Endodermal cell (in vitro differentiated cells): ENCODE results near the gene CALCR. TPM values are rescaled to one million over a fixed set of nuclear protein-coding genes. Genes with fewer than 3 reads are reported as not detected.

ENCODE experiments used
- DNase-seq: peaks from one replicate; pipeline ENCODE4 v3.0.0-alpha.2; 2017
- H3K27ac ChIP-seq: 2 replicates; pipeline ENCODE4 v1.5.1; 2013; ENCODE audit warnings: mild to moderate bottlenecking, low read depth, low read length, moderate library complexity
- H3K27me3 ChIP-seq: 2 replicates; pipeline ENCODE4 v1.6.1; 2013; ENCODE audit warnings: mild to moderate bottlenecking, low read length, moderate library complexity; ENCODE audit not compliant: insufficient read depth, control insufficient read depth, poor library complexity, severe bottlenecking
- H3K36me3 ChIP-seq: 2 replicates; pipeline ENCODE4 v1.7.0; 2013; ENCODE audit warnings: mild to moderate bottlenecking, low read length, moderate library complexity; ENCODE audit not compliant: control insufficient read depth, insufficient read depth
- H3K4me1 ChIP-seq: one replicate; pipeline ENCODE4 v1.7.0; 2013; ENCODE audit warnings: low read length; ENCODE audit not compliant: control insufficient read depth, insufficient read depth
- H3K4me3 ChIP-seq: 2 replicates; pipeline ENCODE4 v1.5.1; 2013; ENCODE audit warnings: mild to moderate bottlenecking, low read length, moderate library complexity
- H3K9ac ChIP-seq: 2 replicates; pipeline ENCODE4 v1.6.1; 2013; ENCODE audit warnings: mild to moderate bottlenecking, low read length, moderate library complexity; ENCODE audit not compliant: poor library complexity, severe bottlenecking; ENCODE audit errors: extremely low read depth
- H3K9me3 ChIP-seq: 2 replicates; pipeline ENCODE4 v1.6.1; 2013; ENCODE audit warnings: mild to moderate bottlenecking, low read length, moderate library complexity; ENCODE audit not compliant: control insufficient read depth
- H3K27ac Mint-ChIP-seq: 2 replicates; pipeline ENCODE4 v1.8.0; 2020; ENCODE audit warnings: mixed read lengths
- H3K27me3 Mint-ChIP-seq: 2 replicates; pipeline ENCODE4 v1.8.0; 2021; ENCODE audit warnings: mild to moderate bottlenecking, mixed read lengths; ENCODE audit not compliant: insufficient read depth
- H3K36me3 Mint-ChIP-seq: 2 replicates; pipeline ENCODE4 v1.8.0; 2020; ENCODE audit warnings: low read depth, mixed read lengths
- H3K4me1 Mint-ChIP-seq: 2 replicates; pipeline ENCODE4 v1.8.0; 2020; ENCODE audit warnings: mixed read lengths
- H3K4me3 Mint-ChIP-seq: 2 replicates; pipeline ENCODE4 v1.8.0; 2020; ENCODE audit warnings: mild to moderate bottlenecking, moderate library complexity, mixed read lengths
- H3K9me3 Mint-ChIP-seq: 2 replicates; pipeline ENCODE4 v1.8.0; 2020; ENCODE audit warnings: mild to moderate bottlenecking, mixed read lengths
- CTCF ChIP-seq: fragments of 200-600 bp; sonication (generic); conservative IDR thresholded peaks from 2 replicates; pipeline ENCODE4 v1.5.0; 2021; ENCODE audit warnings: antibody characterized with exemption, mild to moderate bottlenecking
- WGBS, 2 experiments: methylation state at CpG; one replicate each; pipeline versions ENCODE4 v1.1.5 to v1.1.7; 2013; ENCODE audit warnings: missing lambda C conversion rate in 2 of 2, mixed read lengths in 1 of 2; ENCODE audit not compliant: insufficient coverage in 1 of 2, insufficient read length in 1 of 2; 5-methylcytosine and 5-hydroxymethylcytosine counted together
- total RNA-seq, 2 donors: library from RNA; stranded (reverse); fragmentation: NEBNext Ultra II Directional in 1 of 2; extraction: Animal tissue kit (Norgen Biotek cat#: 25700) in 1 of 2; gene quantifications; 2 replicates in 1 of 2; 3 replicates in 1 of 2; pipeline ENCODE4 v1.2.1, GENCODE V29; 2021

The CALCR gene
- total RNA-seq, 2 donors from 2014 or later = 16.8 to 17.1 TPM

GRCh38 chr7:93402944-93403343, 171.6 kb downstream of the CALCR start:
- no peak for TF ChIP-seq CTCF
- H3K9me3 Mint-ChIP-seq = peaks cover 33% of the 10 kb centered on the region
- WGBS, 2 experiments = 97 to 100% methylated on average over 2 to 5 of the region's 5 CpGs
- Histone ChIP-seq H3K4me3 (no peak overlapping the region), H3K9ac (no peak overlapping the region), H3K36me3 (no peaks in the 10 kb centered on the region), H3K4me1 (peaks cover 7% of the 10 kb centered on the region), H3K27me3 (no peaks in the 10 kb centered on the region), H3K27ac (no peak overlapping the region), H3K9me3 (peaks cover 14% of the 10 kb centered on the region)
- peaks cover 16% of the 10 kb centered on the region for H3K36me3 Mint-ChIP-seq
- H3K27ac Mint-ChIP-seq = no peak overlapping the region
- H3K27me3 Mint-ChIP-seq = no peaks in the 10 kb centered on the region
- H3K4me1 Mint-ChIP-seq = peaks cover 31% of the 10 kb centered on the region
- DNase-seq = no peak
- H3K4me3 Mint-ChIP-seq = no peak overlapping the region

- Histone ChIP-seq H3K9ac (no peak overlapping the region), H3K36me3 (no peaks in the 10 kb centered on the region), H3K4me1 (peaks cover 8% of the 10 kb centered on the region), H3K27me3 (no peaks in the 10 kb centered on the region), H3K4me3 (peak overlapping the region; percentile 21), H3K27ac (no peak overlapping the region), H3K9me3 (no peaks in the 10 kb centered on the region)
- no peak overlapping the region for H3K27ac Mint-ChIP-seq
- 88 to 100% methylated on average over 2 to 3 of the region's 3 CpGs for WGBS, 2 experiments
- H3K9me3 Mint-ChIP-seq = peaks cover 10% of the 10 kb centered on the region
- peaks cover 9% of the 10 kb centered on the region for H3K36me3 Mint-ChIP-seq
- TF ChIP-seq CTCF = no peak
- no peaks in the 10 kb centered on the region for H3K27me3 Mint-ChIP-seq
- DNase-seq = no peak
- peaks cover 41% of the 10 kb centered on the region for H3K4me1 Mint-ChIP-seq
- no peak overlapping the region for H3K4me3 Mint-ChIP-seq
Measured at GRCh38 chr7:93399642-93400041, 174.9 kb downstream of the CALCR start.

GRCh38 chr7:93392984-93393383, 181.5 kb downstream of the CALCR start:
- no peak for TF ChIP-seq CTCF
- H3K9ac ChIP-seq = no peak overlapping the region
- H3K27ac ChIP-seq = no peak overlapping the region
- H3K9me3 ChIP-seq = peaks cover 4% of the 10 kb centered on the region
- no peak for DNase-seq
- Mint-ChIP-seq H3K4me3 (no peak overlapping the region), H3K4me1 (peaks cover 29% of the 10 kb centered on the region), H3K27me3 (no peaks in the 10 kb centered on the region), H3K27ac (no peak overlapping the region), H3K36me3 (no peaks in the 10 kb centered on the region), H3K9me3 (no peaks in the 10 kb centered on the region)
- no peak overlapping the region for H3K4me3 ChIP-seq
- H3K27me3 ChIP-seq = no peaks in the 10 kb centered on the region
- H3K4me1 ChIP-seq = peaks cover 12% of the 10 kb centered on the region
- H3K36me3 ChIP-seq = no peaks in the 10 kb centered on the region
- no CpG with 5 or more reads among the region's 1 CpG for WGBS, 2 experiments
